NCI-H1436 (cell line): Measurements from ENCODE around the gene PRIMA1.
"Not testable (repeated sequence)": the region's sequence is repeated elsewhere in the genome, so short reads cannot be mapped to it uniquely, and the experiment has no call there.

ENCODE experiments used
- DNase-seq: peaks from one replicate; lab custom pipeline; 2025; lab: John Stamatoyannopoulos, UW

PRIMA1 gene

GRCh38 chr14:93788293-93788542, at the start of gene PRIMA1:
Gene PRIMA1 (minus strand): TSS chr14:93788485. CDS start chr14:93787718, 767 bp downstream.
- DNase-seq: no peak

- DNase-seq: no peak
Measured at GRCh38 chr14:93834699-93835371, 46.5 kb upstream of the PRIMA1 start.

- DNase-seq: no peak
Measured at GRCh38 chr14:93832665-93833064, 44.4 kb upstream of the PRIMA1 start.

GRCh38 chr14:93832081-93832480, 43.8 kb upstream of the PRIMA1 start:
- DNase-seq: no peak

- no peak for DNase-seq
Measured at GRCh38 chr14:93830753-93831461, 42.6 kb upstream of the PRIMA1 start.

- DNase-seq: no peak
Measured at GRCh38 chr14:93829839-93830481, 41.7 kb upstream of the PRIMA1 start.

- DNase-seq: no peak
Measured at GRCh38 chr14:93825235-93825553, 36.9 kb upstream of the PRIMA1 start.

- DNase-seq: peak; percentile 9
Measured at GRCh38 chr14:93824518-93825234, 36.4 kb upstream of the PRIMA1 start.

- no peak for DNase-seq
Measured at GRCh38 chr14:93824076-93824475, 35.8 kb upstream of the PRIMA1 start.

- DNase-seq: no peak
Measured at GRCh38 chr14:93821051-93821450, 32.8 kb upstream of the PRIMA1 start.

- DNase-seq: no peak
Measured at GRCh38 chr14:93818857-93819256, 30.6 kb upstream of the PRIMA1 start.

- no peak for DNase-seq
Measured at GRCh38 chr14:93811676-93812075, 23.4 kb upstream of the PRIMA1 start.

GRCh38 chr14:93811020-93811419, 22.7 kb upstream of the PRIMA1 start:
- no peak for DNase-seq

- DNase-seq: not testable (repeated sequence)
Measured at GRCh38 chr14:93809491-93810420, 21.5 kb upstream of the PRIMA1 start.

- no peak for DNase-seq
Measured at GRCh38 chr14:93804654-93805053, 16.4 kb upstream of the PRIMA1 start.

- DNase-seq: no peak
Measured at GRCh38 chr14:93803408-93804318, 15.4 kb upstream of the PRIMA1 start.

- no peak for DNase-seq
Measured at GRCh38 chr14:93799989-93800921, 12.0 kb upstream of the PRIMA1 start.

- no peak for DNase-seq
Measured at GRCh38 chr14:93799617-93799988, 11.3 kb upstream of the PRIMA1 start.

GRCh38 chr14:93797536-93797935, 9.3 kb upstream of the PRIMA1 start:
- no peak for DNase-seq

GRCh38 chr14:93797071-93797470, 8.8 kb upstream of the PRIMA1 start:
- DNase-seq: no peak
